Right atrium auricular region (tissue), 2 donors: ENCODE results near the gene DCC. TPM values are rescaled to one million over a fixed set of nuclear protein-coding genes. Genes with fewer than 3 reads are reported as not detected.

ENCODE experiments used
- DNase-seq: peaks from one replicate; pipeline ENCODE4 v3.0.0-alpha.2; 2019; ENCODE audit warnings: low spot score
- H3K27ac ChIP-seq, 2 donors: fragments of 200-600 bp; sonication (generic); 1 replicate in 1 of 2; 2 replicates in 1 of 2; pipeline ENCODE4 v1.5.1; 2016 to 2019
- H3K27me3 ChIP-seq, 2 donors: fragments of 200-600 bp; sonication (generic); one replicate each; pipeline versions ENCODE4 v1.5.1 to v1.6.0; 2017 to 2019
- H3K36me3 ChIP-seq: fragments of 200-600 bp; sonication (generic); one replicate; pipeline ENCODE4 v1.5.1; 2016
- H3K4me1 ChIP-seq, 2 donors: fragments of 200-600 bp; sonication (generic); one replicate each; pipeline versions ENCODE4 v1.5.1 to v1.6.0; 2017 to 2019
- H3K4me3 ChIP-seq, 2 donors: fragments of 200-600 bp; sonication (generic); 1 replicate in 1 of 2; 2 replicates in 1 of 2; pipeline ENCODE4 v1.5.1; 2017 to 2019; ENCODE audit warnings: mild to moderate bottlenecking in 1 of 2, moderate library complexity in 1 of 2
- H3K9me3 ChIP-seq, 2 donors: fragments of 200-600 bp; sonication (generic); one replicate each; pipeline ENCODE4 v1.5.1; 2019
- total RNA-seq, 2 donors: library from RNA; depleted of rRNA; stranded (reverse); fragments of >200 nt; gene quantifications; one replicate each; pipeline ENCODE4 v1.1.0, GENCODE V29; 2016
- TF ChIP-seq, protein P1 (sequence below), 2 donors: fragments of 200-600 bp; sonication (generic); IDR thresholded peaks; one replicate each; pipeline ENCODE4 v1.5.1; 2019; ENCODE audit warnings: antibody characterized with exemption in 2 of 2

DCC gene
- total RNA-seq, 2 donors from 2014 or later, result not detected

DNA sequence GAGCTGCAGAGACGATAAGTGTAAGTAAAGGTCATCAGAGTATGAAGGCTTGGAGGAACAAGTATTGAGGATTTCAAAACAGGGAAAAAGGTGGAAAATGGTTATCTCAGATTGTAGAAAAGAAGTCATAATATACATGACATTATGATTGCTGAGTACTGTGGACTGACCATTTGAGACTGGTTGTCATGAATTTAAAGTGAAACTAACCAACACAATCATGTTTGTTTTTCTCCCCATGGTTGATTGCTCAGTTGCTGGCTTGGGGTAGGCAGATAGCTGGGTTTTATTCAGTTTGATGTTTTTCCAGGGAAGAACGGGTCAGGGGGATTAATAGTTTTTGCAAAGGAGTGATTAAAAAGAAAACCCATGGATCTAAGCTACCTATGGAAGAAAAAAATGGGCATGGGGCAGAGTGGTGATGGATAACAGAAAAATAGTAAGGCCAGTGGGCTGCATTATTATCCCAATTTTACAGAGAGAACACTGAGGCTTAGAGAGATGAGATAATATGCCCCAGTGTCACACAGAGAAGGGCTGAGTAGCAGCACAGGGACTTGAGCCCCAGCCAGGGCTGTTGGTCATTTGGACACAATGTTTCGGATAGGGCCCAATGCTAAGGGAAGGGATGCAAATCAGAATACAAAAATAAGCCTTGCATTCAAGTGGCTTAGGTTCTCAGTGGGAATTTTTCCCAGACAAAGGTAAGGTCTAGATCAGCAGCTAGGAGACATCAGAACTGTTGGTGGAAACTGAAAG, 885.7 kb downstream of the DCC start:
- no peaks in the 10 kb centered on the region for H3K4me1 ChIP-seq
- no peak overlapping the region for H3K4me3 ChIP-seq
- H3K36me3 ChIP-seq, result no peaks in the 10 kb centered on the region
- DNase-seq, result no peak
- no peaks in the 10 kb centered on the region for H3K9me3 ChIP-seq
- H3K27me3 ChIP-seq, result no peaks in the 10 kb centered on the region
- H3K27ac ChIP-seq, result no peak overlapping the region
- TF ChIP-seq, protein P1, sequence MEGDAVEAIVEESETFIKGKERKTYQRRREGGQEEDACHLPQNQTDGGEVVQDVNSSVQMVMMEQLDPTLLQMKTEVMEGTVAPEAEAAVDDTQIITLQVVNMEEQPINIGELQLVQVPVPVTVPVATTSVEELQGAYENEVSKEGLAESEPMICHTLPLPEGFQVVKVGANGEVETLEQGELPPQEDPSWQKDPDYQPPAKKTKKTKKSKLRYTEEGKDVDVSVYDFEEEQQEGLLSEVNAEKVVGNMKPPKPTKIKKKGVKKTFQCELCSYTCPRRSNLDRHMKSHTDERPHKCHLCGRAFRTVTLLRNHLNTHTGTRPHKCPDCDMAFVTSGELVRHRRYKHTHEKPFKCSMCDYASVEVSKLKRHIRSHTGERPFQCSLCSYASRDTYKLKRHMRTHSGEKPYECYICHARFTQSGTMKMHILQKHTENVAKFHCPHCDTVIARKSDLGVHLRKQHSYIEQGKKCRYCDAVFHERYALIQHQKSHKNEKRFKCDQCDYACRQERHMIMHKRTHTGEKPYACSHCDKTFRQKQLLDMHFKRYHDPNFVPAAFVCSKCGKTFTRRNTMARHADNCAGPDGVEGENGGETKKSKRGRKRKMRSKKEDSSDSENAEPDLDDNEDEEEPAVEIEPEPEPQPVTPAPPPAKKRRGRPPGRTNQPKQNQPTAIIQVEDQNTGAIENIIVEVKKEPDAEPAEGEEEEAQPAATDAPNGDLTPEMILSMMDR (IDR thresholded peaks at IDR 0.05), result no peak

DNA sequence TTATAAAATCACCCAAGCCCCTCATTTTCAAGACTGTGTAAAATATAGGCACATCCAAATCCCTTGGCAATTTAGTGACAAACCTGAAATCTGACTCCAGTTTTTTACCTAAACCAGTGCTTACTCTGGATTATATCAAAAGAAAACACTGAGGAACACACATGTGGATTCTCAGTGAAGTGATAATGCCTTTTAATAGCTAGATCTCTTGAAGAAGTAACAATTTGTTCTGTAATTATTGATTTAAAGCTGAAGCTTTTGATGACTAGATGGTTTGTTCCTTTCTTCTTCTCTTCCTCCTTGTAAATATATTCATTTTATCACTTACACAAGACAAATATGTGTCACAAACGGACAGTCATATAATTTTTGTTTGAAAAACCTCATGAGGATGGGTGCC, 894.6 kb downstream of the DCC start:
- DNase-seq, result no peak
- H3K9me3 ChIP-seq, result no peaks in the 10 kb centered on the region

DNA sequence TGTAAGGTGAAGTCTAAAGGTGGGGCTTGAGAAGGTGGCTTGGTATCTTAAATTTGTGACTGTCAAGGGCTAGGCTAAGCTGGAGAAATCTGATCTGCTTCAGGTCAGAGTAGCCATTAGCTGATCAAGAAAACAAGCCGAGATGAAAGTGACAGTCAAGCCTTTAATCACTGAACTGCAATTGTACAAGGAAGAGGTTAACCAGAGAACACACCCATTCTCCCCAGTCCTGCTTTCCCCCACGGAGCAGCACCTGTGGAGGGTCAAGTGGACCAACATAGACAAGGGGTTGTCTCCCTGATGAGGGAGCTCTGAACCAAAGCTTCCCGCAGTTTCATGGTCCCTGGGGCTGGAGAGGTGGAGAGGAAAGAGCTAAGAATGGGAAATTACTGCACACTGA, 901.2 kb downstream of the DCC start:
- no peaks in the 10 kb centered on the region for H3K4me1 ChIP-seq
- no peak for DNase-seq
- no peak overlapping the region for H3K27ac ChIP-seq
- no peaks in the 10 kb centered on the region for H3K27me3 ChIP-seq
- no peaks in the 10 kb centered on the region for H3K36me3 ChIP-seq
- H3K4me3 ChIP-seq, result no peak overlapping the region
- TF ChIP-seq, protein P1 (IDR thresholded peaks at IDR 0.05), result no peak
- H3K9me3 ChIP-seq, result peaks cover 0 to 12% of the 10 kb centered on the region in 2 donors

More for the DNA sequence above, 894.6 kb downstream of the DCC start:
- TF ChIP-seq, protein P1 (IDR thresholded peaks at IDR 0.05), result no peak
- H3K27me3 ChIP-seq, result no peaks in the 10 kb centered on the region
- no peaks in the 10 kb centered on the region for H3K4me1 ChIP-seq
- no peak overlapping the region for H3K27ac ChIP-seq
- no peaks in the 10 kb centered on the region for H3K36me3 ChIP-seq
- H3K4me3 ChIP-seq, result no peak overlapping the region

DNA sequence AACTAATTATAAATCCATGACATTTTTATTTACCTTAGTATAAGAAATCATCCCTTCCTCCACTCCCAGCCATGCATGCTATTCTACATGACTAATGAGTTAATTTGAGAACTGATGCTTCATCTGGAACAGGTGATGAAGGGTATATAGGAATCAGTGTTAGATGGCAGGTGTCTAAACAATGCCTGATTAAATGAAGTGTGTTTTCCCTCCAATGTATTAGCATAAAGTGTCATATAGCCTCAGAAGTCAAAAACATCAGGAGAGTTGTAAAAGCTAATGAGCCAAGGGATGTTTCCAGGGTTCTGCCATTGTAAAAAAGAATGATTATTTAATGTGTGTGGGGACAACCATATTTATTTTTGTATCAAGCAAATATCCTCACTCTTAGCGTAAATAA, 913.8 kb downstream of the DCC start:
- H3K9me3 ChIP-seq, result no peaks in the 10 kb centered on the region
- H3K4me1 ChIP-seq, result no peaks in the 10 kb centered on the region
- no peak for DNase-seq
- H3K36me3 ChIP-seq, result no peaks in the 10 kb centered on the region
- TF ChIP-seq, protein P1 (IDR thresholded peaks at IDR 0.05), result no peak
- no peak overlapping the region for H3K27ac ChIP-seq
- H3K27me3 ChIP-seq, result no peaks in the 10 kb centered on the region
- H3K4me3 ChIP-seq, result no peak overlapping the region

DNA sequence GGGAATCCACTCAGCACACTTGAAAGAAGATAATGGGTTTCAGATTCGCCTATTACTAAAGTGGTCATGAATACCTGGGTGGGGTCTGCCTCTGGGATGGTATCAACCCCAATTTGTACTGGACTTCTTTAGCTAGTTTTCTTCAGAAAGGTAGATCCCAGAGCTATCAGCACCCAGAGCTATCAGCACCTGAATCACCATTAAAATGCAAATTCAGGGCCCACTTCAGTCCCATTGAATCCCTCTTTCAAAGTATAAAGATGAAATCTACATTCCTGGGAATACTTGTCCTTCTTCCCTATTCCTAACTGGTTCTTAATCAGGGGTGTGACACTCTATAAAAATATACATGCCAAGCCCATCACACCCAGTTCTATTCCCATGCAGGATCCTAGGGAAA, 914.3 kb downstream of the DCC start:
- TF ChIP-seq, protein P1 (IDR thresholded peaks at IDR 0.05), result no peak
- Histone ChIP-seq H3K36me3 (no peaks in the 10 kb centered on the region), H3K27ac (no peak overlapping the region), H3K9me3 (no peaks in the 10 kb centered on the region), H3K27me3 (no peaks in the 10 kb centered on the region), H3K4me1 (no peaks in the 10 kb centered on the region), H3K4me3 (no peak overlapping the region)
- DNase-seq, result no peak

DNA sequence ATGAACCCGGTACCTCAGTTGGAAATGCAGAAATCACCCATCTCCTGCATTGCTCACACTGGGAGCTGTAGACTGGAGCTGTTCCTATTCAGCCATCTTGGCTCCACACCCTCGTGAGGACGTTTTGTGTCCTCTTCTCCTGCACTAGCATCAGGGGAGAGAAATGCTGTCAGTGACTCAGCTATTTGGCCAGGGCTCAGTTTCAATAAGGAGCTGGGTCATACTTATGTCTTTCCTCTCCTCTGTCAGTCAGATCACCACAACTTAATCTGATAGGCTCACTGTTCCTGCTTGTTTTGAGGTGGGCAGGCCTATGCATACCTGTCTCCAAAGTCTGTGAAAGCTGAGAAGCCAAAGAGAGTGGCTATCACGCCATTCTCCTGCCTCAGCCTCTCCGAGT, 921.2 kb downstream of the DCC start:
- H3K4me3 ChIP-seq, result no peak overlapping the region
- no peak for DNase-seq
- no peak overlapping the region for H3K27ac ChIP-seq
- H3K36me3 ChIP-seq, result no peaks in the 10 kb centered on the region
- no peaks in the 10 kb centered on the region for H3K27me3 ChIP-seq
- TF ChIP-seq, protein P1 (IDR thresholded peaks at IDR 0.05), result no peak
- no peaks in the 10 kb centered on the region for H3K4me1 ChIP-seq
- peaks cover 0 to 4% of the 10 kb centered on the region in 2 donors for H3K9me3 ChIP-seq
